WERI-Rb-1 (cell line): ENCODE measurements around the gene IFT43.

Experiments
- DNase-seq: peaks from one replicate; pipeline ENCODE4 v3.0.0-alpha.2; 2020
- H3K27ac ChIP-seq: fragments of 250-450 bp; sonication (Bioruptor Pico); 2 replicates; pipeline ENCODE4 v1.5.1; 2020; ENCODE audit warnings: mild to moderate bottlenecking, moderate library complexity
- H3K27me3 ChIP-seq: fragments of 250-450 bp; sonication (Bioruptor Pico); 2 replicates; pipeline ENCODE4 v1.5.1; 2021; ENCODE audit warnings: mild to moderate bottlenecking, low read depth, moderate library complexity; ENCODE audit not compliant: insufficient read depth, severe bottlenecking
- H3K36me3 ChIP-seq: fragments of 250-450 bp; sonication (Bioruptor Pico); 2 replicates; pipeline ENCODE4 v1.5.1; 2020; ENCODE audit warnings: mild to moderate bottlenecking, moderate library complexity
- H3K4me3 ChIP-seq: 2 replicates; pipeline ENCODE4 v1.5.1; 2011; ENCODE audit warnings: low read depth, mild to moderate bottlenecking, control low read depth, low read length
- H3K9me3 ChIP-seq: fragments of 250-450 bp; sonication (Bioruptor Pico); 2 replicates; pipeline ENCODE4 v1.5.1; 2021; ENCODE audit warnings: mild to moderate bottlenecking, moderate library complexity; ENCODE audit not compliant: severe bottlenecking
- CTCF ChIP-seq: IDR thresholded peaks from 2 replicates; pipeline ENCODE4 v1.5.1; 2011; ENCODE audit warnings: low read depth, mild to moderate bottlenecking, control low read depth, inconsistent platforms, low read length

IFT43 gene

GRCh38 chr14:76081642-76082041, 96.1 kb downstream of the IFT43 start:
- no peak for DNase-seq
- no peaks in the 10 kb centered on the region for H3K27me3 ChIP-seq
- H3K9me3 ChIP-seq, result no peaks in the 10 kb centered on the region
- H3K27ac ChIP-seq, result no peak overlapping the region
- no peak overlapping the region for H3K4me3 ChIP-seq
- H3K36me3 ChIP-seq, result no peaks in the 10 kb centered on the region
- TF ChIP-seq CTCF, result no peak

GRCh38 chr14:76083796-76084765, 98.5 kb downstream of the IFT43 start:
- no peaks in the 10 kb centered on the region for H3K36me3 ChIP-seq
- H3K9me3 ChIP-seq, result no peaks in the 10 kb centered on the region
- H3K27ac ChIP-seq, result peak overlapping the region; percentile 64
- H3K4me3 ChIP-seq, result no peak overlapping the region
- DNase-seq, result peak; percentile 23
- no peaks in the 10 kb centered on the region for H3K27me3 ChIP-seq
- no peak for TF ChIP-seq CTCF

- no peak overlapping the region for H3K4me3 ChIP-seq
- DNase-seq, result no peak
- TF ChIP-seq CTCF, result no peak
- H3K9me3 ChIP-seq, result no peaks in the 10 kb centered on the region
- H3K27me3 ChIP-seq, result no peaks in the 10 kb centered on the region
- no peaks in the 10 kb centered on the region for H3K36me3 ChIP-seq
- H3K27ac ChIP-seq, result no peak overlapping the region
These were observed 99.8 kb downstream of the IFT43 start for GRCh38 chr14:76085358-76085757.

GRCh38 chr14:76086636-76087035, 101.1 kb downstream of the IFT43 start:
- Histone ChIP-seq H3K36me3 (no peaks in the 10 kb centered on the region), H3K27me3 (no peaks in the 10 kb centered on the region), H3K4me3 (no peak overlapping the region), H3K27ac (peak overlapping the region; percentile 63), H3K9me3 (no peaks in the 10 kb centered on the region)
- no peak for TF ChIP-seq CTCF
- peak; percentile 76 for DNase-seq

GRCh38 chr14:76088326-76088725, 102.8 kb downstream of the IFT43 start:
- H3K36me3 ChIP-seq, result no peaks in the 10 kb centered on the region
- H3K27me3 ChIP-seq, result no peaks in the 10 kb centered on the region
- H3K4me3 ChIP-seq, result no peak overlapping the region
- H3K27ac ChIP-seq, result peak overlapping the region; percentile 84
- no peak for DNase-seq
- no peak for TF ChIP-seq CTCF
- no peaks in the 10 kb centered on the region for H3K9me3 ChIP-seq
